GM12878 (cell line): ENCODE data around the gene ZNF768. TPM values are rescaled to one million over a fixed set of nuclear protein-coding genes. Genes with fewer than 3 reads are reported as not detected.

Source experiments
- ATAC-seq: fragments of 200-7000 bp; cut with Tn5 transposase; 3 replicates; pipeline ENCODE4 v1.9.1; 2020; ENCODE audit warnings: mild to moderate bottlenecking, moderate library complexity
- BruUV-seq: library from RNA; stranded (reverse); fragments of 400-500 nt; replicated peaks from 2 replicates; lab custom pipeline; 2021; lab: Mats Ljungman, UMichigan
- CTCF ChIA-PET: fragments of 300-600 bp; sonication (Branson Sonifier 250); formaldehyde crosslinking; extraction: SDS; loops from one replicate; lab custom pipeline; 2021; ENCODE audit warnings: inconsistent platforms; lab: Yijun Ruan, JAX
- POLR2A ChIA-PET: fragments of 350-600 bp; formaldehyde crosslinking; extraction: SDS; loops from one replicate; lab custom pipeline; 2021; ENCODE audit warnings: inconsistent platforms; lab: Charles Lee
- RAD21 ChIA-PET: fragments of 300-600 bp; sonication (Branson Sonifier 250); formaldehyde crosslinking; loops from one replicate; lab custom pipeline; 2023; ENCODE audit warnings: antibody characterized with exemption; ENCODE audit not compliant: unreplicated experiment; lab: Charles Lee
- SMC1A ChIA-PET: fragments of 300-600 bp; sonication (Branson Sonifier 250); formaldehyde crosslinking; loops from one replicate; lab custom pipeline; 2023; ENCODE audit not compliant: unreplicated experiment, uncharacterized antibody; lab: Charles Lee
- DNase-seq: peaks from one replicate; pipeline ENCODE4 v3.0.0-alpha.2; 2011; ENCODE audit warnings: low read depth, low spot score
- FAIRE-seq: peaks from 3 replicates; lab custom pipeline; 2011; peaks lifted over from hg19 to GRCh38; lab: Jason Lieb, UNC
- H2AFZ ChIP-seq: 2 replicates; pipeline ENCODE4 v1.6.0; 2011; ENCODE audit warnings: low read depth, low read length, control low read depth; ENCODE audit not compliant: control insufficient read depth
- H3K27ac ChIP-seq: 2 replicates; pipeline ENCODE4 v1.5.1; 2011; ENCODE audit warnings: control low read depth; ENCODE audit not compliant: control insufficient read depth, insufficient read depth
- H3K27me3 ChIP-seq, 2 experiments: replicated peaks in 1 of 2; 2 replicates each; pipeline versions ENCODE4 v1.6.0 to v1.6.1; 2011; ENCODE audit warnings: low read length in 1 of 2; ENCODE audit not compliant: control insufficient read depth in 2 of 2, insufficient read depth in 2 of 2
- H3K36me3 ChIP-seq, 2 experiments: 2 replicates each; pipeline ENCODE4 v1.5.1; 2011; ENCODE audit warnings: low read length in 1 of 2; ENCODE audit not compliant: control insufficient read depth in 2 of 2, insufficient read depth in 2 of 2
- H3K4me1 ChIP-seq: 2 replicates; pipeline ENCODE4 v1.6.1; 2011; ENCODE audit warnings: mild to moderate bottlenecking, low read length, moderate library complexity, mixed read lengths; ENCODE audit not compliant: control insufficient read depth, insufficient read depth
- H3K4me2 ChIP-seq: 2 replicates; pipeline ENCODE4 v1.6.0; 2011; ENCODE audit warnings: control low read depth; ENCODE audit not compliant: control insufficient read depth, insufficient read depth
- H3K4me3 ChIP-seq: fragments of 200-600 bp; sonication (generic); 2 replicates; pipeline ENCODE4 v1.5.1; 2016
- H3K79me2 ChIP-seq: 2 replicates; pipeline ENCODE4 v1.6.0; 2011; ENCODE audit warnings: low read length; ENCODE audit not compliant: control insufficient read depth, insufficient read depth
- H3K9ac ChIP-seq: 2 replicates; pipeline ENCODE4 v1.8.0; 2011; ENCODE audit warnings: low read length, control low read depth, mixed read lengths; ENCODE audit not compliant: control insufficient read depth, insufficient read depth
- H3K9me3 ChIP-seq: replicated peaks from 3 replicates; pipeline ENCODE4 v1.5.1; 2011; ENCODE audit warnings: mild to moderate bottlenecking, low read length; ENCODE audit not compliant: control insufficient read depth, insufficient read depth
- H4K20me1 ChIP-seq: 2 replicates; pipeline ENCODE4 v1.6.0; 2011; ENCODE audit not compliant: control insufficient read depth, insufficient read depth
- CBX5 ChIP-seq: sonication (generic); IDR thresholded peaks from 2 replicates; pipeline ENCODE4 v1.6.1; 2016; ENCODE audit warnings: low read depth, moderate library complexity, mild to moderate bottlenecking, inconsistent platforms
- NR2F1 ChIP-seq: fragments of 450-650 bp; conservative IDR thresholded peaks from 2 replicates; pipeline ENCODE4 v1.6.1; 2017; ENCODE audit warnings: mild to moderate bottlenecking
- SIX5 ChIP-seq: IDR thresholded peaks from 2 replicates; pipeline ENCODE4 v1.6.1; 2011; ENCODE audit warnings: mild to moderate bottlenecking, low read depth, low read length, moderate library complexity; ENCODE audit not compliant: severe bottlenecking
- ZZZ3 ChIP-seq: IDR thresholded peaks from 2 replicates; pipeline ENCODE4 v1.6.1; 2011; ENCODE audit warnings: low read depth; ENCODE audit not compliant: control insufficient read depth, insufficient read length
- WGBS: methylation state at CpG from one replicate; pipeline ENCODE4 v1.1.6; 2016; ENCODE audit warnings: low lambda C conversion rate; ENCODE audit not compliant: insufficient replicate concordance, insufficient coverage; ENCODE audit errors: missing lambda C conversion rate; 5-methylcytosine and 5-hydroxymethylcytosine counted together
- in situ Hi-C: fragments of 300-500 bp; cut with MboI; formaldehyde crosslinking; loops from 9 replicates; pipeline ENCODE4 v1.14.3; 2018; ENCODE audit warnings: mixed read lengths
- intact Hi-C: fragments of 100-400 bp; cut with micrococcal nuclease; formaldehyde crosslinking; loops from one replicate; pipeline ENCODE4 v1.14.2; 2022; ENCODE audit not compliant: unreplicated experiment
- polyA plus RNA-seq, 11 experiments: library from polyadenylated mRNA; depleted of rRNA in 4 of 11; unstranded in 6 of 11; stranded (reverse) in 5 of 11; fragments of >200 nt; fragmentation: Nextera tagmentation in 4 of 11; fragmentation: Illumina TruSeq in 1 of 11; extraction: Ambion mirVana in 4 of 11; extraction: Trizol in 1 of 11; gene quantifications; 1 replicate in 1 of 11; 2 replicates in 10 of 11; pipeline versions ENCODE4 v1.2.1 to v1.2.3, GENCODE V29; 2011 to 2016; ENCODE audit warnings: inconsistent platforms in 2 of 11, missing spikeins in 2 of 11, low read depth in 1 of 11
- total RNA-seq, 4 experiments: library from RNA; depleted of rRNA in 3 of 4; stranded (reverse); fragments of >200 nt in 3 of 4; fragmentation: Illumina TruSeq in 1 of 4; extraction: Trizol in 1 of 4; gene quantifications; 2 replicates each; pipeline versions ENCODE4 v1.2.1 to v1.2.3, GENCODE V29; 2013 to 2021
- TF ChIP-seq, protein P1 (sequence below): fragments of 450-650 bp; IDR thresholded peaks from 2 replicates; pipeline ENCODE4 v1.6.1; 2017; ENCODE audit warnings: mild to moderate bottlenecking, low read depth, inconsistent platforms; ENCODE audit not compliant: poor library complexity, severe bottlenecking

The ZNF768 gene
- total and polyA plus RNA-seq, 10 of the 15 experiments (the other 5 are each of a cell fraction or from before 2014, with no cell fraction given): 0.05 to 23.1 (median 9.1) TPM

- Histone ChIP-seq H3K9me3 (no peaks in the 10 kb centered on the region), H3K4me3 (no peak overlapping the region), H3K36me3 (peaks cover 7 to 10% of the 10 kb centered on the region in 2 experiments; a peak in 3 of 4 replicates), H3K4me2 (no peak overlapping the region), H3K27ac (no peak overlapping the region), H2AFZ (no peak overlapping the region), H3K9ac (no peak overlapping the region), H3K4me1 (no peaks in the 10 kb centered on the region), H4K20me1 (no peaks in the 10 kb centered on the region), H3K79me2 (peaks cover 11% of the 10 kb centered on the region), H3K27me3 (no peaks in the 10 kb centered on the region)
- in situ Hi-C loops: no loop called here
- CTCF ChIA-PET: interaction anchor here (1.5 kb wide), 2 partner anchors 20 to 126 kb away, joined by 4 to 9 read pairs; partner anchors contain the start of genes DCTPP1 and ZNF747
- SMC1A ChIA-PET: interaction anchor here (1.3 kb wide), 1 partner anchor 10 kb away, joined by 3 read pairs; no protein-coding TSS in a partner anchor
- ATAC-seq: no peak
- FAIRE-seq: no peak
- TF ChIP-seq NR2F1: no peak
- no peak for TF ChIP-seq CBX5
- no peak for TF ChIP-seq ZZZ3
- no peak for TF ChIP-seq SIX5
- TF ChIP-seq, protein P1, sequence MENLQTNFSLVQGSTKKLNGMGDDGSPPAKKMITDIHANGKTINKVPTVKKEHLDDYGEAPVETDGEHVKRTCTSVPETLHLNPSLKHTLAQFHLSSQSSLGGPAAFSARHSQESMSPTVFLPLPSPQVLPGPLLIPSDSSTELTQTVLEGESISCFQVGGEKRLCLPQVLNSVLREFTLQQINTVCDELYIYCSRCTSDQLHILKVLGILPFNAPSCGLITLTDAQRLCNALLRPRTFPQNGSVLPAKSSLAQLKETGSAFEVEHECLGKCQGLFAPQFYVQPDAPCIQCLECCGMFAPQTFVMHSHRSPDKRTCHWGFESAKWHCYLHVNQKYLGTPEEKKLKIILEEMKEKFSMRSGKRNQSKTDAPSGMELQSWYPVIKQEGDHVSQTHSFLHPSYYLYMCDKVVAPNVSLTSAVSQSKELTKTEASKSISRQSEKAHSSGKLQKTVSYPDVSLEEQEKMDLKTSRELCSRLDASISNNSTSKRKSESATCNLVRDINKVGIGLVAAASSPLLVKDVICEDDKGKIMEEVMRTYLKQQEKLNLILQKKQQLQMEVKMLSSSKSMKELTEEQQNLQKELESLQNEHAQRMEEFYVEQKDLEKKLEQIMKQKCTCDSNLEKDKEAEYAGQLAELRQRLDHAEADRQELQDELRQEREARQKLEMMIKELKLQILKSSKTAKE: no peak
- RAD21 ChIA-PET: interaction anchor here (4.3 kb wide), 1 partner anchor 20 kb away, joined by 99 read pairs; the partner anchor contains the start of gene ZNF747
- no peak for DNase-seq
- WGBS: 97% methylated on average over 67 of the region's 69 CpGs
- no TSS peak for BruUV-seq
- intact Hi-C loops: no loop called here
- POLR2A ChIA-PET: no interaction called here
These were observed 29.2 kb upstream of the ZNF768 start for GRCh38 chr16:30555315-30556124.
